GM18526 (cell line): Measurements from ENCODE around the gene SLC14A1.

Experiments used
- POLR2A ChIP-seq: IDR thresholded peaks from 3 replicates; pipeline ENCODE4 v1.6.1; 2011; ENCODE audit not compliant: insufficient read length; ENCODE audit errors: extremely low read depth

SLC14A1 gene

GRCh38 chr18:45702708-45703265 lies 21.2 kb upstream of the SLC14A1 start:
- no peak for TF ChIP-seq POLR2A

GRCh38 chr18:45708831-45709230 lies 15.2 kb upstream of the SLC14A1 start:
- no peak for TF ChIP-seq POLR2A

- no peak for TF ChIP-seq POLR2A
Observed at GRCh38 chr18:45712061-45712460, 11.9 kb upstream of the SLC14A1 start.

GRCh38 chr18:45713239-45713638 lies 10.7 kb upstream of the SLC14A1 start:
- TF ChIP-seq POLR2A = no peak

GRCh38 chr18:45715212-45715780 lies 8.7 kb upstream of the SLC14A1 start:
- TF ChIP-seq POLR2A = no peak

- no peak for TF ChIP-seq POLR2A
Observed at GRCh38 chr18:45719106-45719505, 4.9 kb upstream of the SLC14A1 start.

- TF ChIP-seq POLR2A = no peak
Observed at GRCh38 chr18:45722899-45723298, 1.1 kb upstream of the SLC14A1 start.

GRCh38 chr18:45724601-45725000 lies 620 bp downstream of the SLC14A1 start:
- TF ChIP-seq POLR2A = no peak

- TF ChIP-seq POLR2A = no peak
Observed at GRCh38 chr18:45725336-45725735, 1.4 kb downstream of the SLC14A1 start.

- no peak for TF ChIP-seq POLR2A
Observed at GRCh38 chr18:45726603-45727002, 2.6 kb downstream of the SLC14A1 start.

- TF ChIP-seq POLR2A = no peak
Observed at GRCh38 chr18:45727068-45727467, 3.1 kb downstream of the SLC14A1 start.

- TF ChIP-seq POLR2A = no peak
Observed at GRCh38 chr18:45728336-45729010, 4.5 kb downstream of the SLC14A1 start.

GRCh38 chr18:45730832-45731575 lies 7.0 kb downstream of the SLC14A1 start:
- no peak for TF ChIP-seq POLR2A

GRCh38 chr18:45731716-45732115 lies 7.7 kb downstream of the SLC14A1 start:
- no peak for TF ChIP-seq POLR2A

GRCh38 chr18:45733535-45733934 lies 9.6 kb downstream of the SLC14A1 start:
- no peak for TF ChIP-seq POLR2A

GRCh38 chr18:45734505-45734904 lies 10.5 kb downstream of the SLC14A1 start:
- no peak for TF ChIP-seq POLR2A
